GM12874 (cell line): ENCODE results near the gene ELP4.

Experiments used
- CTCF ChIP-seq: IDR thresholded peaks from 2 replicates; pipeline ENCODE4 v1.5.1; 2011; ENCODE audit warnings: low read depth, mild to moderate bottlenecking, control low read depth, low read length, moderate library complexity; ENCODE audit not compliant: insufficient read depth

ELP4 gene

GRCh38 chr11:31720671-31721365, 211.3 kb downstream of the ELP4 start:
- no peak for TF ChIP-seq CTCF

- no peak for TF ChIP-seq CTCF
Observed at GRCh38 chr11:31722754-31723153, 213.2 kb downstream of the ELP4 start.

GRCh38 chr11:31725176-31725575, 215.6 kb downstream of the ELP4 start:
- no peak for TF ChIP-seq CTCF

- no peak for TF ChIP-seq CTCF
Observed at GRCh38 chr11:31728432-31728831, 218.9 kb downstream of the ELP4 start.

GRCh38 chr11:31740131-31740530, 230.6 kb downstream of the ELP4 start:
- TF ChIP-seq CTCF: no peak

GRCh38 chr11:31747581-31747980, 238.0 kb downstream of the ELP4 start:
- TF ChIP-seq CTCF: no peak

- TF ChIP-seq CTCF: no peak
Observed at GRCh38 chr11:31757260-31757835, 247.8 kb downstream of the ELP4 start.

- TF ChIP-seq CTCF: no peak
Observed at GRCh38 chr11:31761636-31762035, 252.1 kb downstream of the ELP4 start.
